ENCODE measurements around the gene FREM2.

Gene FREM2

GRCh38 chr13:38667526-38668109 is 19.3 kb upstream of the FREM2 start:
- no peak for TF ChIP-seq JUND (IDR thresholded peaks at IDR 0.05; ENCODE audit: low read depth)
- in situ Hi-C loops (cut with HindIII; ENCODE audit: low pct_unique_long_range_greater_than_20kb, low sequenced_read_pairs), result no loop called here
- no peak for DNase-seq (ENCODE audit: low read depth in 1 of 2, low spot score in 1 of 2)

- no peak for DNase-seq (ENCODE audit: low read depth in 1 of 2, low spot score in 1 of 2)
- in situ Hi-C loops (cut with HindIII; ENCODE audit: low pct_unique_long_range_greater_than_20kb, low sequenced_read_pairs), result no loop called here
- TF ChIP-seq JUND (IDR thresholded peaks at IDR 0.05; ENCODE audit: low read depth), result no peak
Measured at GRCh38 chr13:38669234-38669964, 17.5 kb upstream of the FREM2 start.

DNA sequence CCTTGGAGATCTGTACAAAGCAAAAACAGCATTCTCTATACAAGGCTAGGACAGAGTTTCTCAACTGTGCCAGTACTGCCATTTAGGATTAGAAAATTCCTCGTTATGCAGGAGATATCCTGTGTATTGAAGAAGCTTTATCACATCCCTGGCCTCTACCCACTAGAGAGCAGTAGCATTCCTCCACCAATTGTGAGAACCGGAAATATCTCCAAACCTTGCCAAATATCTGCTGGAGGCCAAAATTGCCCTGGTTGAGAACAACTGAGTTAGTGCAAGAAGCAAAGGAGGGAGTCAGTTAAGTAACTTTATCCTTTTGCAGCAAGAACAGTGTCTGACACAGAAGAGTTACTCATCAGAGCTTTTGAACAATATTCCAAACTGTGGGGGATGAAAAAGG is 16.2 kb upstream of the FREM2 start:
- no peak for TF ChIP-seq JUND (IDR thresholded peaks at IDR 0.05; ENCODE audit: low read depth)
- DNase-seq (ENCODE audit: low read depth in 1 of 2, low spot score in 1 of 2), result peak in 1 of 2 experiments; percentile 59
- in situ Hi-C loops (cut with HindIII; ENCODE audit: low pct_unique_long_range_greater_than_20kb, low sequenced_read_pairs), result no loop called here

DNA sequence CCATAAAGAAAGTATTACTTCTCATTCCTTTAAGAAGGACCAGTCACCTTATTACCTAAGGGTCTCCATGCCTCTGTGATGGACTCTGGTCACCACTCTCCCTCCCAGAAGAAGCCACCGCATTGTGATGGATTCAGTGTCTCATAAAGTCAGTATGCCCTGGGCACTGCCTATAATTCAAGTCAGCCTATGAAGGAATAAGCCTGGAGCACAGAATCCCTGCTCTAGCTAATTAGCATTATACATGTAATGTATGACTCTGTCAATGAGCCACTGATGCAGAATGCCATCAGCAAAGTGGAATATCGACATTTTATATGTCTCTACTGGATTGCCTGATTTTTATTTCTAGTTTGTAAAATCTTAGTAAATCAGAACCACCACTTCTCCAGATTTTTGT is 14.9 kb upstream of the FREM2 start:
- in situ Hi-C loops (cut with HindIII; ENCODE audit: low pct_unique_long_range_greater_than_20kb, low sequenced_read_pairs), result no loop called here
- TF ChIP-seq JUND (IDR thresholded peaks at IDR 0.05; ENCODE audit: low read depth), result no peak
- no peak for DNase-seq (ENCODE audit: low read depth in 1 of 2, low spot score in 1 of 2)

- in situ Hi-C loops (cut with HindIII; ENCODE audit: low pct_unique_long_range_greater_than_20kb, low sequenced_read_pairs), result no loop called here
- TF ChIP-seq JUND (IDR thresholded peaks at IDR 0.05; ENCODE audit: low read depth), result no peak
- no peak for DNase-seq (ENCODE audit: low read depth in 1 of 2, low spot score in 1 of 2)
Measured at GRCh38 chr13:38674208-38674607, 12.7 kb upstream of the FREM2 start.

GRCh38 chr13:38680912-38681311 is 6.0 kb upstream of the FREM2 start:
- no peak for TF ChIP-seq JUND (IDR thresholded peaks at IDR 0.05; ENCODE audit: low read depth)
- DNase-seq (ENCODE audit: low read depth in 1 of 2, low spot score in 1 of 2), result no peak
- in situ Hi-C loops (cut with HindIII; ENCODE audit: low pct_unique_long_range_greater_than_20kb, low sequenced_read_pairs), result no loop called here

- peak; percentile 6 to 92 for DNase-seq (ENCODE audit: low read depth in 1 of 2, low spot score in 1 of 2)
- TF ChIP-seq JUND (IDR thresholded peaks at IDR 0.05; ENCODE audit: low read depth), result peak; percentile 92
- in situ Hi-C loops (cut with HindIII; ENCODE audit: low pct_unique_long_range_greater_than_20kb, low sequenced_read_pairs), result no loop called here
Measured at GRCh38 chr13:38684714-38685113, 2.2 kb upstream of the FREM2 start.

DNA sequence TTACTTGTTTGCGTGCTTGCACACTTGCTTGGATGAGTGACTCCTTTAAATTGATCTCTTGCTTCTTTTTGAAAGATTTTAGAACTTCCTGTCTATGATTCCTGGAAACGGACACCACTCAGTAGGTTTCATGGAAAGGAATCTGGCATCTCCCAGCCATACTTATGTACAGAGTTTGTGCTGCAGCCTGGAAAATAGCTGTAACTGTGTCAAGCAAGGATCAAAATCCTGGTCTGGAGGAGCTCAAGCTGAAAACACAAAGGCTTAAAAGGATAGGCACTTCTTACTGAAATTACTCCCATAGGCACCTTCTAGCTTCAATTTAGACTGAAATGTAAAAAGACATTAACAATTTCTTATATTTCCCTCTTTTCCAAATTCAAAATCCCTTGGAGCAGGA is 1.4 kb upstream of the FREM2 start:
- peak in 1 of 2 experiments; percentile 50 for DNase-seq (ENCODE audit: low read depth in 1 of 2, low spot score in 1 of 2)
- in situ Hi-C loops (cut with HindIII; ENCODE audit: low pct_unique_long_range_greater_than_20kb, low sequenced_read_pairs), result no loop called here
- TF ChIP-seq JUND (IDR thresholded peaks at IDR 0.05; ENCODE audit: low read depth), result no peak

GRCh38 chr13:38685974-38686576 is 802 bp upstream of the FREM2 start:
- in situ Hi-C loops (cut with HindIII; ENCODE audit: low pct_unique_long_range_greater_than_20kb, low sequenced_read_pairs), result no loop called here
- peak; percentile 27 to 98 for DNase-seq (ENCODE audit: low read depth in 1 of 2, low spot score in 1 of 2)
- peak; percentile 33; the same call in 1 of the 2 replicates for TF ChIP-seq JUND (IDR thresholded peaks at IDR 0.05; ENCODE audit: low read depth)

DNA sequence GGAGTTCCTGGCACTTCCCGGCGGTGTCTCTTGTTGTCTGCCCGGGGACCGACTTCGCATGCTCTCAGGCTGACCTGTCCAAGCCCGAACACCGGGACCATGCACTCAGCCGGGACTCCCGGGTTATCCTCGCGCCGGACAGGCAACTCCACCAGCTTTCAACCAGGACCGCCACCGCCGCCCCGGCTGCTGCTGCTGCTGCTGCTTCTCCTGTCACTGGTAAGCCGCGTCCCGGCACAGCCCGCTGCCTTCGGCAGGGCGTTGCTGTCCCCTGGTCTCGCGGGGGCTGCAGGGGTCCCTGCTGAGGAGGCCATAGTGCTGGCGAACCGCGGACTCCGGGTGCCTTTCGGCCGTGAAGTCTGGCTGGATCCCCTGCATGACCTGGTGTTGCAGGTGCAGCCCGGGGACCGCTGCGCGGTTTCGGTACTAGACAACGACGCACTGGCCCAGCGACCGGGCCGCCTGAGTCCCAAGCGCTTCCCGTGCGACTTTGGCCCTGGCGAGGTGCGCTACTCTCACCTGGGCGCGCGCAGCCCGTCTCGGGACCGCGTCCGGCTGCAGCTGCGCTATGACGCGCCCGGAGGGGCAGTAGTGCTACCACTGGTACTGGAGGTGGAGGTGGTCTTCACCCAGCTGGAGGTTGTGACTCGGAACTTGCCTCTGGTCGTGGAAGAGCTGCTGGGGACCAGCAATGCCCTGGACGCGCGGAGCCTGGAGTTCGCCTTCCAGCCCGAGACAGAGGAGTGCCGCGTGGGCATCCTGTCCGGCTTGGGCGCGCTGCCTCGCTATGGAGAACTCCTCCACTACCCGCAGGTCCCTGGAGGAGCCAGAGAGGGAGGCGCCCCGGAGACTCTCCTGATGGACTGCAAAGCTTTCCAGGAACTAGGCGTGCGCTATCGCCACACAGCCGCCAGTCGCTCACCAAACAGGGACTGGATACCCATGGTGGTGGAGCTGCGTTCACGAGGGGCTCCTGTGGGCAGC is 661 bp downstream of the FREM2 start:
- in situ Hi-C loops (cut with HindIII; ENCODE audit: low pct_unique_long_range_greater_than_20kb, low sequenced_read_pairs), result no loop called here
- no peak for TF ChIP-seq JUND (IDR thresholded peaks at IDR 0.05; ENCODE audit: low read depth)
- no peak for DNase-seq (ENCODE audit: low read depth in 1 of 2, low spot score in 1 of 2)

DNA sequence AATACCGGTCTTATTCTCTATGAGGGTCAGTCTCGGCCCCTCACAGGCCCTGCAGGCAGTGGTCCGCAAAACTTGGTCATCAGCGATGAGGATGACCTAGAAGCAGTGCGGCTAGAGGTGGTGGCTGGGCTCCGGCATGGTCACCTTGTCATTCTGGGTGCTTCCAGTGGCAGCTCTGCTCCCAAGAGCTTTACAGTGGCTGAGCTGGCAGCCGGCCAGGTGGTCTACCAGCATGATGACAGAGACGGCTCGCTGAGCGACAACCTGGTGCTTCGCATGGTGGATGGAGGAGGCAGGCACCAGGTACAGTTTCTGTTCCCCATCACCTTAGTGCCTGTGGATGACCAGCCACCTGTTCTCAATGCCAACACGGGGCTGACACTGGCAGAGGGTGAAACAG is 1.8 kb downstream of the FREM2 start:
- TF ChIP-seq JUND (IDR thresholded peaks at IDR 0.05; ENCODE audit: low read depth), result no peak
- DNase-seq (ENCODE audit: low read depth in 1 of 2, low spot score in 1 of 2), result no peak
- in situ Hi-C loops (cut with HindIII; ENCODE audit: low pct_unique_long_range_greater_than_20kb, low sequenced_read_pairs), result no loop called here

DNA sequence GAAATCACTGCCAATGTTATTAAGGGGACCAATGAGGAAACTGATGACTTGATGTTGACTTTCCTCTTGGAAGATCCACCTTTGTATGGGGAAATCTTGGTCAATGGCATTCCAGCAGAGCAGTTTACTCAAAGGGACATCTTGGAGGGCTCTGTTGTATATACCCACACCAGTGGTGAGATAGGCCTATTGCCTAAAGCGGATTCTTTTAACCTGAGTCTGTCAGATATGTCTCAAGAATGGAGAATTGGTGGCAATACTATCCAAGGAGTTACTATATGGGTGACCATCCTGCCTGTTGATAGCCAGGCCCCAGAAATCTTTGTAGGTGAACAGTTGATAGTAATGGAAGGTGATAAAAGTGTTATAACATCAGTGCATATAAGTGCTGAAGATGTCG is 3.4 kb downstream of the FREM2 start:
- no peak for TF ChIP-seq JUND (IDR thresholded peaks at IDR 0.05; ENCODE audit: low read depth)
- in situ Hi-C loops (cut with HindIII; ENCODE audit: low pct_unique_long_range_greater_than_20kb, low sequenced_read_pairs), result no loop called here

More for the DNA sequence above, 3.4 kb downstream of the FREM2 start:
- no peak for DNase-seq (ENCODE audit: low read depth in 1 of 2, low spot score in 1 of 2)
